ENCODE measurements around the gene MYH10.

The MYH10 gene

DNA sequence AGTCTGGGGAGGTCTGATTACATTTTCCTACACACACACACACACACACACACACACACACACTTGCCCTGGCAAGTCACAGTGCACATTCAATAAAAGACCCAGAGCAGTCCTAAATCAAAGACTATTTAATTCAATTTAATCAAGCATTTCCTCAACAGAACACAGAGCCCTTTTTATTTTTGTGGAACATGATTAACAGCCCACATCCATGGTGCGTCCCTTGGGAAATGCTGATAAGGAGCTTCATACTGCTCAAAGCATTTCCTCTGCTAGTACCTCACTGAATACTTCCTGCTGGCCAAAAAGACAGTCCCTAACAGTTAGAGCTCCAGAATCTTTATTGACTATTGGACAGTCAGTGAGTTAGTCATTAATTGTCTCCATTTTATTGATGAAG, 43.1 kb upstream of the MYH10 start (continued):
- TF ChIP-seq, protein P1, sequence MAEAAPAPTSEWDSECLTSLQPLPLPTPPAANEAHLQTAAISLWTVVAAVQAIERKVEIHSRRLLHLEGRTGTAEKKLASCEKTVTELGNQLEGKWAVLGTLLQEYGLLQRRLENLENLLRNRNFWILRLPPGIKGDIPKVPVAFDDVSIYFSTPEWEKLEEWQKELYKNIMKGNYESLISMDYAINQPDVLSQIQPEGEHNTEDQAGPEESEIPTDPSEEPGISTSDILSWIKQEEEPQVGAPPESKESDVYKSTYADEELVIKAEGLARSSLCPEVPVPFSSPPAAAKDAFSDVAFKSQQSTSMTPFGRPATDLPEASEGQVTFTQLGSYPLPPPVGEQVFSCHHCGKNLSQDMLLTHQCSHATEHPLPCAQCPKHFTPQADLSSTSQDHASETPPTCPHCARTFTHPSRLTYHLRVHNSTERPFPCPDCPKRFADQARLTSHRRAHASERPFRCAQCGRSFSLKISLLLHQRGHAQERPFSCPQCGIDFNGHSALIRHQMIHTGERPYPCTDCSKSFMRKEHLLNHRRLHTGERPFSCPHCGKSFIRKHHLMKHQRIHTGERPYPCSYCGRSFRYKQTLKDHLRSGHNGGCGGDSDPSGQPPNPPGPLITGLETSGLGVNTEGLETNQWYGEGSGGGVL (tag by site-specific recombination; IDR thresholded peaks at IDR 0.05): no peak
- no peak for TF ChIP-seq ZNF660 (tag by site-specific recombination; IDR thresholded peaks at IDR 0.05)
- no peak for TF ChIP-seq ZNF391 (tag by site-specific recombination; IDR thresholded peaks at IDR 0.05; ENCODE audit: borderline replicate concordance, low read depth)
- TF ChIP-seq, protein P2, sequence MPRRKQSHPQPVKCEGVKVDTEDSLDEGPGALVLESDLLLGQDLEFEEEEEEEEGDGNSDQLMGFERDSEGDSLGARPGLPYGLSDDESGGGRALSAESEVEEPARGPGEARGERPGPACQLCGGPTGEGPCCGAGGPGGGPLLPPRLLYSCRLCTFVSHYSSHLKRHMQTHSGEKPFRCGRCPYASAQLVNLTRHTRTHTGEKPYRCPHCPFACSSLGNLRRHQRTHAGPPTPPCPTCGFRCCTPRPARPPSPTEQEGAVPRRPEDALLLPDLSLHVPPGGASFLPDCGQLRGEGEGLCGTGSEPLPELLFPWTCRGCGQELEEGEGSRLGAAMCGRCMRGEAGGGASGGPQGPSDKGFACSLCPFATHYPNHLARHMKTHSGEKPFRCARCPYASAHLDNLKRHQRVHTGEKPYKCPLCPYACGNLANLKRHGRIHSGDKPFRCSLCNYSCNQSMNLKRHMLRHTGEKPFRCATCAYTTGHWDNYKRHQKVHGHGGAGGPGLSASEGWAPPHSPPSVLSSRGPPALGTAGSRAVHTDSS (tag by site-specific recombination; IDR thresholded peaks at IDR 0.05): no peak
- no peak for TF ChIP-seq SETDB1 (IDR thresholded peaks at IDR 0.05; ENCODE audit: insufficient read length, low read length)
- TF ChIP-seq ZNF426 (tag by site-specific recombination; IDR thresholded peaks at IDR 0.05): no peak
- TF ChIP-seq IKZF3 (tag by site-specific recombination; IDR thresholded peaks at IDR 0.05): no peak
- peak; percentile 73; the same call in 1 of the 2 replicates for TF ChIP-seq ZBTB48 (tag by site-specific recombination; IDR thresholded peaks at IDR 0.05)
- TF ChIP-seq ZNF707 (tag by site-specific recombination; IDR thresholded peaks at IDR 0.05): no peak
- TF ChIP-seq, protein P3, sequence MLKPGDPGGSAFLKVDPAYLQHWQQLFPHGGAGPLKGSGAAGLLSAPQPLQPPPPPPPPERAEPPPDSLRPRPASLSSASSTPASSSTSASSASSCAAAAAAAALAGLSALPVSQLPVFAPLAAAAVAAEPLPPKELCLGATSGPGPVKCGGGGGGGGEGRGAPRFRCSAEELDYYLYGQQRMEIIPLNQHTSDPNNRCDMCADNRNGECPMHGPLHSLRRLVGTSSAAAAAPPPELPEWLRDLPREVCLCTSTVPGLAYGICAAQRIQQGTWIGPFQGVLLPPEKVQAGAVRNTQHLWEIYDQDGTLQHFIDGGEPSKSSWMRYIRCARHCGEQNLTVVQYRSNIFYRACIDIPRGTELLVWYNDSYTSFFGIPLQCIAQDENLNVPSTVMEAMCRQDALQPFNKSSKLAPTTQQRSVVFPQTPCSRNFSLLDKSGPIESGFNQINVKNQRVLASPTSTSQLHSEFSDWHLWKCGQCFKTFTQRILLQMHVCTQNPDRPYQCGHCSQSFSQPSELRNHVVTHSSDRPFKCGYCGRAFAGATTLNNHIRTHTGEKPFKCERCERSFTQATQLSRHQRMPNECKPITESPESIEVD (tag by site-specific recombination; IDR thresholded peaks at IDR 0.05): 0 out of 2 replicates have a peak, but pooled peaks have one; percentile 11

DNA sequence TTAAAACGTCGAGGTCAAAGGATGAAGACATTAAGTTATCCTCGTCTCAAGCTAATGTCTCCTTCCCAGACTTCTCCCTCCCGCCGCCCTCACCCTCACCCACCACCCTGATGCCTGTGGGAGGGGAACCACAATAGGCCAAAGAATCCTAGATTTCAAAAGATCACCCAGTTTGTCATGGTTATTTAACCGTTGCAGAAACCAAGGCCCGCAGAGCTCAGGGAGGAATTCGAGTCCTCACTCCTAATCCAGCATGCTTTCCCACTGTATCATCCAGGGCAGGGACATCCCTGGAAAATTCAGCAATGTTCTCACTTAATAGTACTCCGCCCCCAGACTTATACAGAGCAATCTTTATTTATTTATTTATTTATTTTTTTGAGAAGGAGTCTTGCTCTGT, 41.8 kb upstream of the MYH10 start:
- no peak for TF ChIP-seq ZEB2 (tag by site-specific recombination; IDR thresholded peaks at IDR 0.05)
- TF ChIP-seq ZNF544 (tag by site-specific recombination; IDR thresholded peaks at IDR 0.05): no peak
- TF ChIP-seq ZNF768 (tag by site-specific recombination; IDR thresholded peaks at IDR 0.05): no peak
- TF ChIP-seq ZNF121 (tag by site-specific recombination; IDR thresholded peaks at IDR 0.05): no peak
- no peak for TF ChIP-seq ZNF473 (tag by site-specific recombination; IDR thresholded peaks at IDR 0.05)
- no peak for TF ChIP-seq ZSCAN23 (tag by site-specific recombination; IDR thresholded peaks at IDR 0.05)
- TF ChIP-seq ZNF561 (tag by site-specific recombination; IDR thresholded peaks at IDR 0.05; ENCODE audit: borderline replicate concordance): no peak
- no peak for TF ChIP-seq GLI2 (tag by site-specific recombination; IDR thresholded peaks at IDR 0.05; ENCODE audit: borderline replicate concordance, low read depth)
- TF ChIP-seq, protein P4, sequence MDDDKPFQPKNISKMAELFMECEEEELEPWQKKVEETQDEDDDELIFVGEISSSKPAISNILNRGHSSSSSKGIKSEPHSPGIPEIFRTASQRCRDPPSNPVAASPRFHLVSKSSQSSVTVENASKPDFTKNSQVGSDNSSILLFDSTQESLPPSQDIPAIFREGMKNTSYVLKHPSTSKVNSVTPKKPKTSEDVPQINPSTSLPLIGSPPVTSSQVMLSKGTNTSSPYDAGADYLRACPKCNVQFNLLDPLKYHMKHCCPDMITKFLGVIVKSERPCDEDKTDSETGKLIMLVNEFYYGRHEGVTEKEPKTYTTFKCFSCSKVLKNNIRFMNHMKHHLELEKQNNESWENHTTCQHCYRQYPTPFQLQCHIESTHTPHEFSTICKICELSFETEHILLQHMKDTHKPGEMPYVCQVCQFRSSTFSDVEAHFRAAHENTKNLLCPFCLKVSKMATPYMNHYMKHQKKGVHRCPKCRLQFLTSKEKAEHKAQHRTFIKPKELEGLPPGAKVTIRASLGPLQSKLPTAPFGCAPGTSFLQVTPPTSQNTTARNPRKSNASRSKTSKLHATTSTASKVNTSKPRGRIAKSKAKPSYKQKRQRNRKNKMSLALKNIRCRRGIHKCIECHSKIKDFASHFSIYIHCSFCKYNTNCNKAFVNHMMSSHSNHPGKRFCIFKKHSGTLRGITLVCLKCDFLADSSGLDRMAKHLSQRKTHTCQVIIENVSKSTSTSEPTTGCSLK (tag by site-specific recombination; IDR thresholded peaks at IDR 0.05): no peak
- no peak for TF ChIP-seq ZNF530 (tag by site-specific recombination; IDR thresholded peaks at IDR 0.05; ENCODE audit: low read depth)
- no peak for TF ChIP-seq ZNF37A (tag by site-specific recombination; IDR thresholded peaks at IDR 0.05)
- TF ChIP-seq ZNF600 (tag by site-specific recombination; IDR thresholded peaks at IDR 0.05): no peak
- no peak for TF ChIP-seq SETDB1 (IDR thresholded peaks at IDR 0.05; ENCODE audit: insufficient read length, low read length)
- TF ChIP-seq, protein P3 (tag by site-specific recombination; IDR thresholded peaks at IDR 0.05): no peak
- TF ChIP-seq, protein P5, sequence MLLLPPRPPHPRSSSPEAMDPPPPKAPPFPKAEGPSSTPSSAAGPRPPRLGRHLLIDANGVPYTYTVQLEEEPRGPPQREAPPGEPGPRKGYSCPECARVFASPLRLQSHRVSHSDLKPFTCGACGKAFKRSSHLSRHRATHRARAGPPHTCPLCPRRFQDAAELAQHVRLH (tag by site-specific recombination; IDR thresholded peaks at IDR 0.05): no peak
- no peak for TF ChIP-seq ZNF133 (tag by site-specific recombination; IDR thresholded peaks at IDR 0.05)
- POLR2A ChIA-PET: interaction anchor here (0.6 to 1.3 kb wide), 2 partner anchors 13 to 272 kb away, joined by 3 to 4 read pairs; no protein-coding TSS in a partner anchor
- no peaks in the 10 kb centered on the region for H3K9me3 ChIP-seq (ENCODE audit: control insufficient read depth, insufficient read depth, low read depth, low read length)
- H3K4me1 ChIP-seq (ENCODE audit: control insufficient read depth, insufficient read depth, low read length): peaks cover 35% of the 10 kb centered on the region
- CTCF ChIA-PET: no interaction called here
- no peak overlapping the region for H3K4me3 ChIP-seq (ENCODE audit: low read depth, low read length)
- H3K36me3 ChIP-seq (ENCODE audit: control insufficient read depth in 2 of 2, insufficient read depth in 1 of 2, low read length in 2 of 2): no peaks in the 10 kb centered on the region
- no peak overlapping the region for H3K27ac ChIP-seq (ENCODE audit: extremely low read depth, low read depth, low read length)
